NCI-H2196 treated with DMSO at 0.1 percent for 48 hours (cell line): ENCODE measurements around the gene HDAC4.

Experiments
- DNase-seq: peaks from one replicate; lab custom pipeline; 2025; ENCODE audit not compliant: unreplicated experiment; lab: John Stamatoyannopoulos, UW

The HDAC4 gene

DNA sequence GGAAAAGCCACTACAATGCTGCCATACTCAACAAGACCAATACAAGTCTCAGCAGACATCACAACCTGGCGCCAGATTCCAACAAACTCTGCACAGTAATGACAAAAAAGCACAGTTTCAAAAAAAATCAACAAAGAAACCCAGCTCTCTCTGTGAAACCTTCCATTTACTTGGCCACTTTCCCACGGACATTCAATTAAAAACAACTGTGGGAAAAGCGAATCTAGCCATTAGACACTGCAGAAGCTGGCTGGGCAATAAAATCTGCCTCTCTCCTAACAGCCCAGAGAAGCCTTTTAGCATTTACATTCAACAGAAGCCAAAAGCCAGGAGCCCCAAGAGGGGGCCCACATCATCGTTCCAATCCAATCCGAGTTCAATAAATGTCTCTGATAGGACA, 128.9 kb downstream of the HDAC4 start:
- DNase-seq, result no peak

- no peak for DNase-seq
Measured at GRCh38 chr2:239271471-239271870, 129.3 kb downstream of the HDAC4 start.

- no peak for DNase-seq
Measured at GRCh38 chr2:239269916-239270315, 130.9 kb downstream of the HDAC4 start.

DNA sequence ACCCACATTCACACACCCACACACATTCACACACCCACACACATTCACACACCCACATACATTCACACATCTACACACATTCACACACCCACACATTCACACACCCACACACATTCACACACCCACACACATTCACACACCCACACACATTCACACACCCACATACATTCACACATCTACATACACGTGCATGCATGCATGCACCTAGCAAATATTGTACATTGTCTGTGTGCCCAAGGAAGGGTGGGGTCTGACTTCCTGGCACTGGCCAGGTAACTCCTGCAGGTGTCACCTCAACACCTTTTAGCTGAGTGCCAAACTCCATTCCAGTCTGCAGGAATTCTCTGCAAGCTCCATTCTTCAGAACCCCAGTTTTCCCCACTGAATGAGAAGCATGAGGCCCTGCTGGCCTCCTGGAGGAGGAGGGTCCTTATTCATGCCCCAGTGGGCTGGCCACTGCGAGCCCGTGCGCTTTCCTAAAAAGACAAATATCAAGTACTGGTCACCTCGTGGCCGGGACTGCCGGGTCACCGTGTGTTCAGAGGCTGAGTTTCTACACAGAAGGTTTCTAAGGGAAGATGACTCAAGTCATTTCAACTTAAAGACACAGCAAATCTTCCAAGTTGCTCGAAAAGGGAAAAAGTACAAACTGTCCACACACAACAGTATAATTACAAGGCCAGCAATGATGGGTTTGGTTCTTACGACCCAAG, 131.5 kb downstream of the HDAC4 start:
- DNase-seq, result no peak

GRCh38 chr2:239268549-239268948, 132.3 kb downstream of the HDAC4 start:
- no peak for DNase-seq

GRCh38 chr2:239268082-239268481, 132.7 kb downstream of the HDAC4 start:
- no peak for DNase-seq

GRCh38 chr2:239267288-239267951, 133.4 kb downstream of the HDAC4 start:
- no peak for DNase-seq

DNA sequence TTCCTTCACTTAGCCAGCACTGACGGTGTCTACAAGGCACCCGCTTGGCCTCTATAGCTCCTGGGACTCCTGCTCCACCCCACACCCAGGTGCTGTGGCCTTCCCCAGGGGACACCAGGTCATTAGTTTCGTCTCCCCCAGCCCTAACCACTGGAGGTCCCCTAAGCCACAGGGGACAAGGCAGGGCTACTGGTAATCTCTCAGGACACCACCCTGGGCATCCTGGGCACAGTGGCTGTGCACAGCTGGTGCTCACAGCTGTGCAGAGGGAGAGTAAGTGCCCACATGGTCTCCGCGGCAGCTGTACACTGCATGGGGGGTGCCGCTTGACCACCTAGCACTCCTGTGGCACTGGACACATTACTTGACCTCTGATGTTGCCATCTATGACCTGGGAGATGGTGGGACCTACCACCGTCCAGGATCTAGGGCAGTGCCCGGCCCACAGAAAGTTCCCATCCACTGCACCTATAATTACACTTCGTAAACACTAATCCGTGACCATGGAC, 134.0 kb downstream of the HDAC4 start:
- DNase-seq, result no peak

GRCh38 chr2:239266434-239266766, 134.4 kb downstream of the HDAC4 start:
- DNase-seq, result no peak

DNA sequence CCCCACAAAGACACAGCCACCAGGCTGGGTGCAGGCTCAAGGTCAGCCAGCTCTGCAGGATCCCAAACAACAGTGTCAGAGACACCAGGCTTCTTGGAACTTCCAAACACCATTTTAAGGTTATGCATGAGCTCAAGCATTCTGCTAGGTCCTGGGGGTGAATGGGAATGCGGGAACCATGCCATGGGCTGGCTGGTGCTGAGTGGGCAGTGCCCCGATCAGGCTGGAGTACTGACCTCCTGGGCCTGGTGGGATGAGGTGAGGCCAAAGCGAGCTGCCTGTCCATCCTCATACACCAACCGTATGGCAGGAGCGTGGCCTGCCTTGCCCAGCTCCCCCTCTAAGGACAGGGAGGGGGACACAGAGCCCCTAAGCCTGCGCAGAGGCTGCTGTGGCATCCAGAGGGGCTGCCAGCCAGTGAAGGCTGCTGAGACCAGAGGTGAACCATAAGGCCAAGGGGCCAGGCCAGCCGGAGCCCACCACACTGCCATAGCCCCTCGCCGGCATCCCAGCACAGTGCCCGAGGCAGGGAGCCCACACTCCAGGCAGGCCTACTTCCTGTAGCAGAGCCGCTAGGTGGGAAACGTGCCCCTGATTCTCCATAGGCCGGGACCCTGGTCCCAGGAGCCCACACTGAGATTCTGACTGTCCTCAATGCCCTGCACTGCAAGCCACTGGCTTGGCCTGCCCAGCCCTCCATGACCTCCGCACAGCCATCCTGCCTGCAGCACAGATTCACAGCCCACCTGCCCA, 135.0 kb downstream of the HDAC4 start:
- no peak for DNase-seq

DNA sequence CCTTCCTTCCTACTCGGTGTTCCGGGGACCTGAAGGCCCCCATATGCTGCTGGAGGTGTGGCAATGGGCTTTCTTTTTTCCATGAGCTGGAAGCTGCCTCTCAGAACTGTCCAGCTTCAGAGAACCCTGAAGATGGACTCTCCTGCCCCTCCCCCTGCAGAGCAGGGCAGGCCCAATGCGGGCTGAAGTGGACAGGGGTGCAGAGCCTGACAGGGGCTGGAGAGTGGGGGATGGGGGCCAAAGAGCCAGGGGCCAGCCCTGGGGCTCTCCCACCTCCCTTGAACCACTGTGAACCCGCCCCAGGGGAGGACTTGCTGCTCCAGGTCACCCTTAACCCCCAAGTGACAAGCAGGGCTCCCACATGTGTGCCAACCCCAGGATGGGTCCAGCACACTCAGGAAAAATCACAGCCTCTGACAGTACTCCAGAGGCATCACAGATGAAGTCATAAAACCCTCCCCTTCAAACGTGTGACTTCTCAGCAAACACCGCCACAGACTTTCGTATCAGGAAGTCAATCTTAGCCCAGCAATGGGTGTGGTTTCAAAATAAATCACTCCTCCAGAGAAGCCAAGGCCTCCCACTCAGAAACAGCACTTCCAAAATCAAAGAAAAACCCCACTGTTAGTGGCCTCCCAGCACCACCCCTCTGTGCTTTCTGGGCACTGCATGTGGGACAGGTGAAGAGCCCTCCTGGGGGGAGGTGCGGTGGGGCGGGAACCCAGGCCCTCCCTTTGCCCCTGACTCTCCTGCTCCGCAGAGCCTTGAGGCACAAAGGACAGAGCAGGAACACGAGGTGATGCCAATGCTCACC, 135.8 kb downstream of the HDAC4 start:
- no peak for DNase-seq

- no peak for DNase-seq
Measured at GRCh38 chr2:239264492-239264837, 136.4 kb downstream of the HDAC4 start.

DNA sequence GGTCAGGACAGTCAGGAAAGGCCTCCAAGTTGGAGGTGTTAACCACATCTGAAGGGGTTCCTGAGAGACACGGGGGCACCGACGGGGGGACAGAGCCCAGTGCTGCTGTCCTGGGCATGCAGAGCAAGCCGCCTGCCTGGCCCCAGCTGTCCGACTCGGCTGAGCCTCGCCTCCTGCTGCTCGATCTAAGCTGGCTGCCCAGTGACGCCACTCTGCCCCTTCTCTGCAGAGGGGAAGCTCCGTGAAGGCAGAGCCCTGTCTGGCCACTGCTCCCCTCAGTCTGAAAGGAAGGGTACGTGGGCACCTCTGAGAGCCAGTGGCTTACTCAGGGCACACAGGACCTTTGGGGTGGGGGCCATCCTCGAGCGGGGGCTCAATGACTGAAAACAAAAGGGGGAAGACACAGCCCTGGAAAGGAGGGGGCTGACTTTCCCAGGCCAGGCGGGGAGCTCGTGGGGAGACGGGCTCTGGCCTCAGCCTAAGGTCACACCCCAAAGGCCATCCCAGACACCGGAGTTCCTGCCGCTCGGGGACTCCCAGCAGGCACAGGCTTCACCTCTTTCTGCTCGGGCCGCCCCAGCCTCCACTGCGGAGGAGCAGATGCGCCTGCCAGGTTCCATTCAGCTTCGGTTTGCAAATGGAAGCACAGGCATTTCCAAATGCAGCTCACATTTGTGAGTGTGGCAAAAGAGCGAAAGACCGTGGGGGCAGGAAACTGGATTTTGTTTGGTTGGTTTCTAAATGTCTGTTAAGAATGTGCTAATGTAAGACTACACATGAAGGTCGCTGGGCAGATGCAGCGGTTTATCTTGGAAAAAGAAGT, 136.9 kb downstream of the HDAC4 start:
- DNase-seq, result no peak

DNA sequence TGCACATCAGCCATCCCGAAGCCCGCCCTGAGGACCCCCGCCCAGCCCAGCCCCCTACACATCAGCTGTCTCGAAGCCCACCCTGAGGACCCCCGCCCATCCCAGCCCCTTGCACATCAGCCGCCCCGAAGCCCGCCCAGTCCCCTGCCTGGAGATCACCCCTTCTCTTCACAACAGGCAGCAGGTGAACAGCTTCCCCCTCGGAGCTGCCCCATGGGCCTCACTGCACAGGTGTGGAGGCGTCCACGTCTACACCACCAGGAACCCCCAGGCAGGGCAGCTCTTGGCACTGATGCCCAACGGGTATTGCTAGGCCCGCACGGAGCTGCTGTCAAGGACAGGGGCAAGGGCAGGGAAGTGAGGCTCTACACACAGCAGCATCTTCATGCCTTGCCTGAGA, 137.6 kb downstream of the HDAC4 start:
- DNase-seq, result no peak

DNA sequence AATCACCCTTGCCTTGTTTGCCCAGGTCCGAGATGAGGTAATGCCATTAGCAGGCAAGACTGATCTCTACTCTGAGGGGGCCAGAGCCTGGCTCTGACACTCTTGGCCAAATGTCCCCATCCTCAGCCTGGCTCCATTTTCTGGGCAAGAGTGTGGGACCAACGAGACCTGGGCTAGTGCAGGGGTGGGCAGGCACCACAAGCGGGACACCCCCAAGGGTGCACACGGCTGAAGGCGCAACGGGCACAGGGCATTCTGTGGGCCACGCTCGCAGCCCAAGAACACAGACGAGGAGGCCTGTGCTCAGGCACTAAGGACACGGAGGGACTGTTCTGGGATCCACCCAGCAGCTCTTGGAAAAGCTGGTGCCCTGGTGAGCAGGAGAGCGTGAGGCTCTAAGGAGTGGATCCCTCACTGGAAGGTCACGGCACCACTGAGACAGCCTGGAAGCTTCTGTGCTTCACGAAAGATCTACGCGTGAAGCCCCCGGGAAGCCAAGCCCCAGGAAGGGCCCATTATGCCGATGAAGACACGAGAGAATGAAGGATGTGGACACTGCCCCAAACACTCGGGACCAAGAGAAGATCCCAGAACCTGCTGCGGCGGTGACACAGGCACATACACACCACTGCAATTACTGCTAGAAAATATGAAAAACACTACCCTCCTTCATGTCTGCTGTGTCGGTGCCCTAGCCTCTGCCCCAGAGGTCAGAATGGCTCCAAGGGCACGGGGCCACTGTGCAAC, 138.2 kb downstream of the HDAC4 start:
- DNase-seq, result no peak

GRCh38 chr2:239261796-239262483, 138.9 kb downstream of the HDAC4 start:
- no peak for DNase-seq

DNA sequence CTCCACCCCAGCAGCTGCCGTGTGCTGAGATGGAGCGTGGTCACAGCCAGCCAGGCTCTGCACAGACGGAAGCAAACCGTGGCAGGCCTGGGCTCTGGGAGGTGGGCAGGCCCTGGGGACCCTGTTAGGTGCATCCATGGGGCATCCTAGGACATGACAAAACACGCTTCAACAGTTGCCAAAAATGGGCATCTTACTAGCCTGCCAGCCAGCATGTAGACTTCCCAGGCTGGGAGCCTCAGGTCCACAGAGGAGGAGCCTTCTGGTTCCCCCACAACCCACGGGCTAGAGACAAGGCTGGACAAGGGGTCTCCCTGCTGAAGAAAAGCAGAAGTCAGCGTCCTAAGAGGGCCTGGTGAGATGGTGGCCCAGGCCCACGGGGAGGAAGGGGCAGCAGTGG, 139.5 kb downstream of the HDAC4 start:
- no peak for DNase-seq

- DNase-seq, result no peak
Measured at GRCh38 chr2:239260546-239261327, 140.1 kb downstream of the HDAC4 start.
